ENCODE measurements around the gene PLCD1.
"Not testable (repeated sequence)": the region's sequence is repeated elsewhere in the genome, so short reads cannot be mapped to it uniquely, and the experiment has no call there.

PLCD1 gene

GRCh38 chr3:38036906-38037305 lies 7.5 kb upstream of the PLCD1 start:
- DNase-seq (ENCODE audit: low read depth), result no peak

- DNase-seq (ENCODE audit: low read depth), result no peak
These were observed 6.8 kb upstream of the PLCD1 start for GRCh38 chr3:38036286-38036685.

GRCh38 chr3:38034335-38034734 lies 4.9 kb upstream of the PLCD1 start:
- not testable (repeated sequence) for DNase-seq (ENCODE audit: low read depth)

GRCh38 chr3:38033586-38033985 lies 4.1 kb upstream of the PLCD1 start:
- DNase-seq (ENCODE audit: low read depth), result not testable (repeated sequence)

GRCh38 chr3:38032328-38032865 lies 3.0 kb upstream of the PLCD1 start:
- no peak for DNase-seq (ENCODE audit: low read depth)

GRCh38 chr3:38031022-38031994 lies 1.9 kb upstream of the PLCD1 start:
- DNase-seq (ENCODE audit: low read depth), result peak; percentile 47

- no peak for DNase-seq (ENCODE audit: low read depth)
These were observed 932 bp upstream of the PLCD1 start for GRCh38 chr3:38030126-38031021.

- DNase-seq (ENCODE audit: low read depth), result no peak
These were observed 651 bp downstream of the PLCD1 start for GRCh38 chr3:38028621-38029361.

GRCh38 chr3:38027466-38028465 lies 1.7 kb downstream of the PLCD1 start:
- no peak for DNase-seq (ENCODE audit: low read depth)

- no peak for DNase-seq (ENCODE audit: low read depth)
These were observed 2.6 kb downstream of the PLCD1 start for GRCh38 chr3:38026856-38027255.

GRCh38 chr3:38022896-38023709 lies 6.3 kb downstream of the PLCD1 start:
- DNase-seq (ENCODE audit: low read depth), result no peak

GRCh38 chr3:38022301-38022700 lies 7.1 kb downstream of the PLCD1 start:
- no peak for DNase-seq (ENCODE audit: low read depth)

GRCh38 chr3:38021196-38021595 lies 8.2 kb downstream of the PLCD1 start:
- DNase-seq (ENCODE audit: low read depth), result no peak

- no peak for DNase-seq (ENCODE audit: low read depth)
These were observed 9.1 kb downstream of the PLCD1 start for GRCh38 chr3:38020342-38020726.

GRCh38 chr3:38019658-38020341 lies 9.6 kb downstream of the PLCD1 start:
- DNase-seq (ENCODE audit: low read depth), result no peak

- no peak for DNase-seq (ENCODE audit: low read depth)
These were observed 10.9 kb downstream of the PLCD1 start for GRCh38 chr3:38018296-38019266.

- DNase-seq (ENCODE audit: low read depth), result no peak
These were observed 11.8 kb downstream of the PLCD1 start for GRCh38 chr3:38017445-38018295.

Data from activated T-cell treated with anti-CD3 and anti-CD28 coated beads for 1 hour (primary cell).